NCI-H345 (cell line): Measurements from ENCODE around the gene SKOR1.

Experiments used
- DNase-seq: peaks from one replicate; lab custom pipeline; 2025; lab: John Stamatoyannopoulos, UW

The SKOR1 gene

GRCh38 chr15:67853454-67853853 lies 28.1 kb downstream of the SKOR1 start:
- DNase-seq = peak; percentile 1

- no peak for DNase-seq
These were observed 29.0 kb downstream of the SKOR1 start for GRCh38 chr15:67854358-67854757.

GRCh38 chr15:67855842-67856241 lies 30.5 kb downstream of the SKOR1 start:
- no peak for DNase-seq

GRCh38 chr15:67857220-67857619 lies 31.9 kb downstream of the SKOR1 start:
- DNase-seq = no peak

- DNase-seq = no peak
These were observed 34.1 kb downstream of the SKOR1 start for GRCh38 chr15:67859331-67859946.

GRCh38 chr15:67861983-67862382 lies 36.7 kb downstream of the SKOR1 start:
- no peak for DNase-seq

DNA sequence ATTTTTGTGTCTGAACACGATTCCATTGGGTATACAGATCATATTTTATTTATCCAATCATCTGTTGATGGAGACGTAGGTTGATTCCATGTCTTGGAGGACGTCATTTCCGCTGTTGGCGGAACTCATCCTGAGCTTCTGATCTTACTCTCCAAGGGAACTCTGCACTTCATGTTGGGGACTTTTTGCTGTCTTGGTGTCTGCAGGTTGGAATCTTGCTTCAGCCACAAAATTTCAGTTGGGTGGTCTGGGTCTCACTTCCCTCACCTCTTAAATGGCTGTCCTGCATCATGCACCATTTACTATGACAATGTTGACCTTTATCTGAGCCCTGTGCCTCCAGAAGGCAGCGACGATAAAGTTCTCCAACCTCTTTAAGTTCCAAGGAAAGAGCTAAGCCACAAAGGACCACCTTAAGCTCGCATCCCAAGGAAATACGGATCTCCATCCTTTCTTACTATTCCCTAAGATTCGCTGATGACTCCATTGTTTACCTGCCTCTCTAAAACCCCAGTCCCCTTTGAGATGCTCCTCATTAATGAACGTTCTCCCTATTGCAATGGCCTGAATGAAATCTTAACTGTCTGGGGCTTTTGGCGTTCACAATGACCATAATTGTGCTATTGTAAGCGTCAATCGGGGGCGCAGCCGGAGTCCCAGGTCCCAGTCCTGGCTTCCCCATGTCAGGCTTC lies 37.6 kb downstream of the SKOR1 start:
- no peak for DNase-seq

DNA sequence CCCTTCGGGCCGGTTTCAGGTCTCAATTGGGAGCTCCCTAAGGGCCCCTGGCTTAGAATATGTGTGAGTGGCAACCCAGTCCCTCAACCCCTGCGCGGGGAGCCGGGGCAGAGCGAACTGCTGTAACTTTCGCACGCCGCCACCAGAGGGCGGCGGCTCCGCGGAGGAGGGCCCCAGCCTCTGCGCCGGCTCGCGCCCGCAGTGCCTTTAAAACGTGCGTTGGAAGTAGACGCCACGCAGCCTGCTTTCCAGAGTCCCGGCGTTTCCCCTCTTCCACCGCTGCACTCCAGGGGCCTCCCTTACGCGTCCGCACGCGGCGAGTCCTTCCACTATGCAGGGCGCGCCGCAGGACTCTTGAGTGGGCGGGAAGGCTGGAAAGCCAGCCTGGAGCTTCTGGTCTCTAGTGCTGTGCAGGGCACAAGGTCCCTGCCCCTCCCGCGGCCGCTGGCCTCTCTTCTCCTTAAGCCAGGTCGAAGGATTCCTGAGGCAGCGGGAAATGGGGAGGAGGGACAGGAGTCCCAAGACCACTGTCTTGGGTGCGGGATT lies 38.2 kb downstream of the SKOR1 start:
- DNase-seq = peak; percentile 67

- no peak for DNase-seq
These were observed 40.0 kb downstream of the SKOR1 start for GRCh38 chr15:67865331-67865730.

GRCh38 chr15:67865766-67866165 lies 40.5 kb downstream of the SKOR1 start:
- no peak for DNase-seq

DNA sequence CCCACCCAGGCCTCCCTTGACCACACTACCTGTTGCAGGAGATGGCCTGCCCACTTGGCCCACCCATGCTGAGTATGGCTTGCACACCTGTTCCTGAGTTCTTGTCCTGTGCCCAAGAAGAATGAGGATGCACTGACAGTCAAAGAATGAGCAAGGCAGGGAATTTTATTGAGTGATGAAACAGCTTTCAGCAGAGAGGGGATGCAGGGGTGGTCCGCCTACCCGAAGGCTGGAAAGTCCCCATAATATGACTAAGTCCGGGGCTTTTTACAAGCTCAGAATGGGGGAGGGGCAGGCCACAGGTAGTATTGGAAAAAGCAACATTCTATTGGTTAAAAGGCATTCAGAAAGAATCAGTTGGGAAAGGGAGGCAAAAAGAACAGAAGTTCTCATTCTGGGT lies 44.4 kb downstream of the SKOR1 start:
- no peak for DNase-seq

DNA sequence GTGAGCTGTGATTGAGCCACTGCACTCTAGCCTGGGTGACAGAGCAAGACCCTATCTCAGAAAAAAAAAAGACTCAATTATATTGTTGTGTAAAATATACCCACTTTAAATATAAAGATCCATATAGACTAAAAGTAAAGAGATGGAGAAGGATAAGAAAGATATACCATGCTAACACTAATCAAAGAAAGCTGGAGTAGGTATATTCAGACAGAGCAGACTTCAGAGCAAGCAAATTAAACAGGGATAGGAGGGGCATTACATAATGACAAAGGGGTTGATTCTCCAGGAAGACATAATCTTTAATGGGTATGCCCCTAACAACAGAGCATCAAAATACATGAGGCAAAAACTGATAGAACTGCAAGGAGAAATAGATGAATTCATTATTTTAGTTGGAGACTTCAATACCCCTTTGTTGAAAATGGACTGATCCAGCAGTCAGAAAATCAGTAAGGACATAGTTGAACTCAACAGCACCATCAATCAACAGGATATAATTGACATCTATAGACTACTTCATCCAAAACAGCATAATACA lies 45.6 kb downstream of the SKOR1 start:
- no peak for DNase-seq

DNA sequence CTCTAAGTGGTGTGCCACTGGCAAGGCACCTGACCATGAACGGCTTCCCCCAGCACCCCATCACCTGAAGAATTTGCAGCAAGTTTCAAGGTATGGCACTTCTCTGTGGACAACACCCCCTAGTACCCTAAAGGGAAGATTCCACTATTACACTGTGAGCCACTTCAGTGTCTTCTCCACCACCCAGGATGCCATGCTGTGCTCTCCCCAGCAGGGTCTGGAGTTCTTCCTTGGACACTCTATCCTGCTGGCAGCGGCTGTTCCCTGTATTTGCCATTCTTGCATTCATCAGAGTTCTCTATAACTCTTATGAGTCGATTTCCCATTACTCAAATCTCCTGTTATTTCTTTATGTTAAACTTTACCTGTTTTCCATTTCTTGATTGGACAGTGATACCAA lies 48.5 kb downstream of the SKOR1 start:
- no peak for DNase-seq

- no peak for DNase-seq
These were observed 53.5 kb downstream of the SKOR1 start for GRCh38 chr15:67878712-67879206.

DNA sequence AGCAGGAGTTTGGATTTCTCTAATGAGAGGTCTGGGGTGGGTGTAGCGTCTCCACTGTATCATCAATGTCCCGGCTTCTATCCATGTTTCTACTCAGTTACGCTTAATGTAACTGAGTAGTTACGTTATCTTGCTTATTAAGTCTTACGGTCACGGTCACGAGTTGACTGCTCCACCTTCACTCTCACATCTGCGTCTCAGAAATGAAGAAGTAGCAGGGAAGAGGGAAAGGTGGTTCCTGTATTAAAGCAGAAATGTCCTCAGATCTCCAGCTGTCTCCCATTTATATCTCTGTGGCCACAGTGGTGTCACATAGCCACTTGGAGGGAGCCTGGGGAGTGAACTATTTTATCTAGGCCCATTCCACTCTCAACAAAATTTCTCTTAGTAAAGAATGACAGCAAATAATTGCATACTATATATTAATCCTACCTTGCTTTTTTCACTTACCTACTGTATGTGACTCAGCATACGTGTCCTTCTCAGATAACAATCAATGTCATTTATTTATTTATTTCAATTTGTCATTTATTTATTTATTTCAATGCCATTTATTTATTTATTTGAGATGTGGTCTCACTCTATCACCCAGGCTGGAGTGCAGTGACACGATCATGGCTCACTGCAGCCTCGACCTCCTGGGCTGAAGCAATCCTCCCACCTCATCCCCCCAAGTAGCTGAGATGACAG lies 54.3 kb downstream of the SKOR1 start:
- no peak for DNase-seq

GRCh38 chr15:67880651-67881182 lies 55.4 kb downstream of the SKOR1 start:
- peak; percentile 6 for DNase-seq

DNA sequence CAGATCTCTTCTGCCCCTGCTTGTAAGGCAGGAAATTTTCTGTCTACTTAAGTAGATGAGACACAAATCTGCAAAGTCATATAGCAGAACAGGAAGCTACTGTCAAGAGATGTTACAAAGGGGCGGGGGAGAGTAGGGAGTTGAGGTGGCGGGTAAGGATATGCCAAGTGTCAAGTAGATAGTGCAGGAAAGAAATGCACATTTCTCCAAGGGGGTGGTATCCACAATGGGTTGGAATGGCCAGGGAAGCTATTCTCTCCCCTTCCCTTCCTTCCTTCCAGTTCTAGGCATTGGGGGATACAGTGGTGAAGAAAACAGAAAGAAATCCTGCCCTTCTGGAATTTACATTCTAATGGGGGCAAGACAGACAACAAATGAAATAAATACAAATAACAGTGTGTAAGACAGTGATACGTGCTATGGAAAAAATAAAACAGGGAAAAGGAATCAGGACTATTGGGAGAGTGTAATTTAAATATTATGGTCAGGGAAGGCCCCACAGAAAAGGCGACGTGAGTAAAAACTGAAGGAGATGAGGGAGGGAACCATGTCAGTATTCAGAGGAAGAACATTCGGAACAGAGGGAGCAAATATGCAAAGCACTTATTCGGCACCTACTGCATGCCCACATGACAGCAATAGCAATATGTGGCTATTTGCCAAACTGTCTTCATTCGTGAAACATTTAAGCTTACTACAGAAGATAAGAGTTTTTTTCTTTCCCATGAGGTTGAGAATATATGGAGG lies 57.4 kb downstream of the SKOR1 start:
- DNase-seq = no peak

DNA sequence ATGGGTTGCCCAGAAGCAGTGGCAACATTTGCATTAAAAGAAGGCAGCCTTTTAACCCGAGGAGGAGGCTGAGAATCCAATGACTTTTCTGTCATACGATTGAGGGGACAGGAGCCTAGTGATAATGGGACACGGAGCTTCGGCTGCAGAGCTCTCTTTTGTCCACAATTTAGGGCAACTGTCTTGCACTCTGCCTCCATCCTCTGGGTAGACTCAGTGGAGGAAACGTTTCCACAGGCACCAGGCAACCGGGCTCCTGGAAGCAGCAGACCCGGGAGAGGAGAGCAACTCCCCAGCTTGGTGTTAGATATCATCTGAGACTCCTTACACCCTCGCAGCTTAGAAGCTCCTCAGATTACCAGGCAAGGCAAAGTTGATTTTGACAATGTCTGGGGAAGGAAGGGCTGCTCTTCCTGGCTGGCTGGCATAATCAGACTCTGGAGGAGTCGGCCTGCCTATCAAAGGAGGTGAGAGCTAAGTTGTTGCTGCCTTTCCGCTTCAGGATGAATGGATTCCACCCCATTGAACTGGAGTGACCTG lies 58.0 kb downstream of the SKOR1 start:
- DNase-seq = no peak

GRCh38 chr15:67884009-67884408 lies 58.7 kb downstream of the SKOR1 start:
- DNase-seq = no peak
